ENCODE data around the gene EOGT. TPM values are rescaled to one million over a fixed set of nuclear protein-coding genes. Genes with fewer than 3 reads are reported as not detected.

Gene EOGT
- total RNA-seq, 1 donor from 2014 or later: 17.3 TPM

- H3K27ac Mint-ChIP-seq: no peak overlapping the region
- no peaks in the 10 kb centered on the region for H3K27me3 Mint-ChIP-seq
- peaks cover 44% of the 10 kb centered on the region for H3K36me3 Mint-ChIP-seq (ENCODE audit: low read depth)
- no peaks in the 10 kb centered on the region for H3K9me3 Mint-ChIP-seq
- no peak overlapping the region for H3K4me3 Mint-ChIP-seq
- ATAC-seq (ENCODE audit: low read depth) (no peak), DNase-seq (no peak)
- CTCF ChIA-PET: no interaction called here
- POLR2A ChIA-PET: no interaction called here
- no peak for TF ChIP-seq CTCF (IDR thresholded peaks at IDR 0.05)
- intact Hi-C loops (cut with micrococcal nuclease): no loop called here
- no peaks in the 10 kb centered on the region for H3K4me1 Mint-ChIP-seq
Observed at GRCh38 chr3:68984011-68984530, 29.4 kb downstream of the EOGT start.

DNA sequence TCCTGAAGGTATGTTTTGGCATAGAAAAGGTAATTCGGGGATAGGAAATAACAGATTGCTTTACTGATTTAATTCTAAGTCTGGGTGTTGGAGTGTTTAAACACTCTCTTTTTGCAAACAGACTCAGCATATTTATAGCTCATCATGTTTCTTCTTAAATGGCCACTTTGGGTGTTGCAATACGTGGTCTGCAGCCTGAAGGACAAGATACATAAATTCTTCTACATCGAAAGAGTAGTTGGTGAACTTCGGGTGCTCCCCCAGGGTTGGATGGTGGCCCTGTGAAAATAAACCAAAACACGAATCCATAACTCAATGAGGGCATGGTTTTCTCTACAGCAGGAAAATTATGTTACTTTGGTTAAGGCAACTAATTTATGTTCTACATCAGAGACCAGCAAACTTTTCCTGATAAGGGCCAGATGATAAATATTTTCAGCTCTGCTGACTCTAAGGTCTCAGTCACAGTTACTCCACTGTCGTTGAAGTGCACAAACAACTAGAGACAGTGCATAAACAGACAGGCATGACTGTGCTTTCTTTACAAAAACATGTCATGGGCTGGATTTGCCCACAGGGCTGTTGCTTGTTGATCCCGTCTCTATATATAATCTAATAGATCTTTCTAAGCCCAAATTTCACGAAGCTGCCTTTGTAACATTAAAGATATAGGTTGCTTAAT lies 35.9 kb downstream of the EOGT start:
- H3K4me1 Mint-ChIP-seq: no peaks in the 10 kb centered on the region
- H3K27ac Mint-ChIP-seq: no peak overlapping the region
- H3K9me3 Mint-ChIP-seq: no peaks in the 10 kb centered on the region
- ATAC-seq (ENCODE audit: low read depth): no peak
- DNase-seq: no peak
- no peak overlapping the region for H3K4me3 Mint-ChIP-seq
- ChIA-PET POLR2A (no interaction called here), CTCF (no interaction called here)
- H3K27me3 Mint-ChIP-seq: no peaks in the 10 kb centered on the region
- no peak for TF ChIP-seq CTCF (IDR thresholded peaks at IDR 0.05)
- peaks cover 37% of the 10 kb centered on the region for H3K36me3 Mint-ChIP-seq (ENCODE audit: low read depth)
- intact Hi-C loops (cut with micrococcal nuclease): loop anchor here (10.0 kb wide), 1 partner anchor 1863 kb away; no protein-coding TSS in a partner anchor

DNA sequence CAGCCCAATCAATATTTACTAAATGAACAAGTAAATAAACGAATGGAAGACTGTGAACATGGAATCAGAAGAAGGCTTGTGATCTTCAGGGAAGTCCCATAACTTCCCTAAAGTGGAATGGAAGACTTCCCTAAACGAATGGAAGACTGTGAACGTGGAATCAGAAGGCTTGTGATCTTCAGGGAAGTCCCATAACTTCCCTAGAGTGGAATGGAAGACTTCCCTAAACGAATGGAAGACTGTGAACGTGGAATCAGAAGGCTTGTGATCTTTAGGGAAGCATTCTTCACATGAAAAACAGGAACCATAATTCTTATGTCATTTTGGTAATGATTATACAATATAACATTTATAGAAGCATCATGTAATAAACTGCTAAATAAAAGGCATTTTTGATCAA lies 38.8 kb downstream of the EOGT start:
- no peaks in the 10 kb centered on the region for H3K9me3 Mint-ChIP-seq
- POLR2A ChIA-PET: no interaction called here
- ATAC-seq (ENCODE audit: low read depth) (no peak), DNase-seq (no peak)
- no peak overlapping the region for H3K4me3 Mint-ChIP-seq
- peaks cover 23% of the 10 kb centered on the region for H3K36me3 Mint-ChIP-seq (ENCODE audit: low read depth)
- no peaks in the 10 kb centered on the region for H3K4me1 Mint-ChIP-seq
- intact Hi-C loops (cut with micrococcal nuclease): loop anchor here (5.0 to 10.0 kb wide), 2 partner anchors 413 to 1860 kb away; partner anchors contain the start of gene FRMD4B
- no peak overlapping the region for H3K27ac Mint-ChIP-seq
- peaks cover 6% of the 10 kb centered on the region for H3K27me3 Mint-ChIP-seq
- CTCF ChIA-PET: no interaction called here
- no peak for TF ChIP-seq CTCF (IDR thresholded peaks at IDR 0.05)

GRCh38 chr3:68973639-68974038 lies 39.8 kb downstream of the EOGT start:
- Mint-ChIP-seq H3K36me3 (ENCODE audit: low read depth) (peaks cover 15% of the 10 kb centered on the region), H3K9me3 (no peaks in the 10 kb centered on the region), H3K4me3 (no peak overlapping the region), H3K4me1 (no peaks in the 10 kb centered on the region), H3K27me3 (peaks cover 6% of the 10 kb centered on the region), H3K27ac (no peak overlapping the region)
- ChIA-PET POLR2A (no interaction called here), CTCF (no interaction called here)
- DNase-seq: no peak
- ATAC-seq (ENCODE audit: low read depth): no peak
- intact Hi-C loops (cut with micrococcal nuclease): loop anchor here (5.0 to 10.0 kb wide), 2 partner anchors 414 to 1859 kb away; partner anchors contain the start of gene FRMD4B
- TF ChIP-seq CTCF (IDR thresholded peaks at IDR 0.05): no peak

GRCh38 chr3:68972358-68972979 lies 41.0 kb downstream of the EOGT start:
- intact Hi-C loops (cut with micrococcal nuclease): loop anchor here (5.0 to 10.0 kb wide), 2 partner anchors 415 to 1858 kb away; partner anchors contain the start of gene FRMD4B
- Mint-ChIP-seq H3K27me3 (peaks cover 6% of the 10 kb centered on the region), H3K4me3 (no peak overlapping the region), H3K27ac (no peak overlapping the region), H3K9me3 (no peaks in the 10 kb centered on the region), H3K36me3 (ENCODE audit: low read depth) (peaks cover 7% of the 10 kb centered on the region), H3K4me1 (no peaks in the 10 kb centered on the region)
- ChIA-PET CTCF (no interaction called here), POLR2A (no interaction called here)
- no peak for TF ChIP-seq CTCF (IDR thresholded peaks at IDR 0.05)
- ATAC-seq (ENCODE audit: low read depth) (no peak), DNase-seq (no peak)

All from activated B cell treated with CpG ODN at 0.5 μM for 24 hours (primary cell).